Erythroblast (primary cell): ENCODE data around the gene EFEMP2.

Source experiments
- GATA1 ChIP-seq: IDR thresholded peaks from 2 replicates; pipeline ENCODE4 v1.6.1; 2011; ENCODE audit warnings: low read depth, mild to moderate bottlenecking, control low read depth, low read length, moderate library complexity
- POLR2A ChIP-seq: IDR thresholded peaks from 2 replicates; pipeline ENCODE4 v1.6.1; 2011; ENCODE audit warnings: mild to moderate bottlenecking, low read length

DNA sequence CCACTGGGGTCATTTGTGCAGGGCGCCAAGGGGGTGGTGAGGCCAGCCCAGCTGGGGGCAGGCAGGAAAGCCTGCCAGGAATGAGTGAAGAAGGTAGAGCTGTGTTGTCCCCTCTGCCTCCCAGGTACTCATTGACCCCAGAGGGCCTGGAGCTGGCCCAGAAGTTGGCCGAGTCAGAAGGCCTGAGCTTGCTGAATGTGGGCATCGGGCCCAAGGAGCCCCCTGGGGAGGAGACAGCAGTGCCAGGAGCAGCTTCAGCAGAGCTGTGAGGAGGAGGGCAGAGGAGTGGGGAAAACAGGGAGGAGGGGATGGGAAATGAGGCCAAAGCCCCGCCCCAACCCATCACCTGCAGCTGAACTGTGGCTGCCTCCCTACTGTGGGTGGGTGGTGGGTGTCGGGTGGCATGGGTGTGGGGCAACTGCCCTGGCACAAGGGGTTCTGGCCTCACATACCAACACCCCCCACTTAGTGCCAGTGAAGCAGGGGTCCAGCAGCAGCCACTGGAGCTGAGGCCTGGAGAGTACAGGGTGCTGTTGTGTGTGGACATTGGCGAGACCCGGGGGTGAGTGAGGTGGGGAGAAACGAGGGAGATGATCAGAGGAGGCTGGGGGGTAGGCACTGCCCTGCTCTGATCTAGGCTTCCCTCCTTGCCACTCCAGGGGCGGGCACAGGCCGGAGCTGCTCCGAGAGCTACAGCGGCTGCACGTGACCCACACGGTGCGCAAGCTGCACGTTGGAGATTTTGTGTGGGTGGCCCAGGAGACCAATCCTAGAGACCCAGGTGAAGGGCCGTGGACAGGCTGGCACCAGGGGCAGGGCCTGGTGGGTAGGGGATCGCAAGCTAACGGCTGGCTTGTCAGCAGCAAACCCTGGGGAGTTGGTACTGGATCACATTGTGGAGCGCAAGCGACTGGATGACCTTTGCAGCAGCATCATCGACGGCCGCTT, 9.4 kb downstream of the EFEMP2 start:
- TF ChIP-seq POLR2A (no peak), GATA1 (no peak)
